Chondrocyte (in vitro differentiated cells): ENCODE data around the gene NUDCD2. TPM values are rescaled to one million over a fixed set of nuclear protein-coding genes. Genes with fewer than 3 reads are reported as not detected.
"Not testable (repeated sequence)": the region's sequence is repeated elsewhere in the genome, so short reads cannot be mapped to it uniquely, and the experiment has no call there.

Source experiments
- DNase-seq: peaks from one replicate; pipeline ENCODE4 v3.0.0; 2021; ENCODE audit warnings: mixed read lengths, low spot score
- H3K27ac Mint-ChIP-seq: one replicate; pipeline ENCODE4 v1.8.0; 2021; ENCODE audit warnings: mild to moderate bottlenecking, moderate library complexity, mixed read lengths; ENCODE audit not compliant: unreplicated experiment
- H3K27me3 Mint-ChIP-seq: 2 replicates; pipeline ENCODE4 v1.8.0; 2021; ENCODE audit warnings: low read depth, mixed read lengths
- H3K36me3 Mint-ChIP-seq: 2 replicates; pipeline ENCODE4 v1.8.0; 2021; ENCODE audit warnings: low read depth, mixed read lengths
- H3K4me1 Mint-ChIP-seq: 2 replicates; pipeline ENCODE4 v1.8.0; 2021; ENCODE audit warnings: low read depth, mild to moderate bottlenecking, mixed read lengths
- H3K4me3 Mint-ChIP-seq: one replicate; pipeline ENCODE4 v1.8.0; 2021; ENCODE audit warnings: mild to moderate bottlenecking, moderate library complexity, mixed read lengths; ENCODE audit not compliant: unreplicated experiment
- H3K9me3 Mint-ChIP-seq: 2 replicates; pipeline ENCODE4 v1.8.0; 2021; ENCODE audit warnings: low read depth, mixed read lengths
- total RNA-seq: library from RNA; stranded (reverse); gene quantifications from 3 replicates; pipeline ENCODE4 v1.2.1, GENCODE V29; 2021
- TF ChIP-seq, protein P1 (sequence below): fragments of 200-600 bp; sonication (generic); IDR thresholded peaks from 2 replicates; pipeline ENCODE4 v1.5.0; 2021; ENCODE audit warnings: antibody characterized with exemption, mild to moderate bottlenecking, moderate library complexity

The NUDCD2 gene
- total RNA-seq, 1 donor from 2014 or later, result 27.1 TPM

GRCh38 chr5:163433271-163433670 lies 26.6 kb downstream of the NUDCD2 start:
- no peak for DNase-seq
- no peak overlapping the region for H3K27ac Mint-ChIP-seq
- TF ChIP-seq, protein P1, sequence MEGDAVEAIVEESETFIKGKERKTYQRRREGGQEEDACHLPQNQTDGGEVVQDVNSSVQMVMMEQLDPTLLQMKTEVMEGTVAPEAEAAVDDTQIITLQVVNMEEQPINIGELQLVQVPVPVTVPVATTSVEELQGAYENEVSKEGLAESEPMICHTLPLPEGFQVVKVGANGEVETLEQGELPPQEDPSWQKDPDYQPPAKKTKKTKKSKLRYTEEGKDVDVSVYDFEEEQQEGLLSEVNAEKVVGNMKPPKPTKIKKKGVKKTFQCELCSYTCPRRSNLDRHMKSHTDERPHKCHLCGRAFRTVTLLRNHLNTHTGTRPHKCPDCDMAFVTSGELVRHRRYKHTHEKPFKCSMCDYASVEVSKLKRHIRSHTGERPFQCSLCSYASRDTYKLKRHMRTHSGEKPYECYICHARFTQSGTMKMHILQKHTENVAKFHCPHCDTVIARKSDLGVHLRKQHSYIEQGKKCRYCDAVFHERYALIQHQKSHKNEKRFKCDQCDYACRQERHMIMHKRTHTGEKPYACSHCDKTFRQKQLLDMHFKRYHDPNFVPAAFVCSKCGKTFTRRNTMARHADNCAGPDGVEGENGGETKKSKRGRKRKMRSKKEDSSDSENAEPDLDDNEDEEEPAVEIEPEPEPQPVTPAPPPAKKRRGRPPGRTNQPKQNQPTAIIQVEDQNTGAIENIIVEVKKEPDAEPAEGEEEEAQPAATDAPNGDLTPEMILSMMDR, result no peak
- no peaks in the 10 kb centered on the region for H3K36me3 Mint-ChIP-seq
- H3K4me1 Mint-ChIP-seq, result peaks cover 11% of the 10 kb centered on the region
- peaks cover 13% of the 10 kb centered on the region for H3K27me3 Mint-ChIP-seq
- H3K4me3 Mint-ChIP-seq, result no peak overlapping the region
- H3K9me3 Mint-ChIP-seq, result no peaks in the 10 kb centered on the region

DNA sequence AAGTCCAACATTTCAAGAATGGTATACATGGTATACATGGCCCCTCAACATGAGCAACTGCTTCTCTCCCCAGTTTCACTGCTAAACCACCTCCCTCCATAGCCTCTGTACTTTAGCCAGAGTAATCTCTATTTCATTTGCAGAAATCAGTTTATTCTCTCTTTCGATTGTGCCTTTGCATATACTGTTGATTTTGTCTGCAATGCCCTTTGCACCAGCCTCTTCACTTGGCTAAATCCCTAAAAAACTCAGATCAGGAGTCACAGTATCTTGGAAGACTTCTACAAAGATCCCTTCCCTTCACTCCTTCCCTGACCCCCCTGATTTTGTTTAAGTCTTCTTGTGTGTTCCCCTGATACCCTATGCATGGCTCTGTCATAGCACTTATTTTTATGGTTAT lies 27.4 kb downstream of the NUDCD2 start:
- H3K4me1 Mint-ChIP-seq, result peaks cover 10% of the 10 kb centered on the region
- H3K9me3 Mint-ChIP-seq, result no peaks in the 10 kb centered on the region
- TF ChIP-seq, protein P1, result no peak
- H3K27me3 Mint-ChIP-seq, result peaks cover 17% of the 10 kb centered on the region
- H3K27ac Mint-ChIP-seq, result no peak overlapping the region
- H3K36me3 Mint-ChIP-seq, result no peaks in the 10 kb centered on the region
- no peak overlapping the region for H3K4me3 Mint-ChIP-seq
- DNase-seq, result no peak

DNA sequence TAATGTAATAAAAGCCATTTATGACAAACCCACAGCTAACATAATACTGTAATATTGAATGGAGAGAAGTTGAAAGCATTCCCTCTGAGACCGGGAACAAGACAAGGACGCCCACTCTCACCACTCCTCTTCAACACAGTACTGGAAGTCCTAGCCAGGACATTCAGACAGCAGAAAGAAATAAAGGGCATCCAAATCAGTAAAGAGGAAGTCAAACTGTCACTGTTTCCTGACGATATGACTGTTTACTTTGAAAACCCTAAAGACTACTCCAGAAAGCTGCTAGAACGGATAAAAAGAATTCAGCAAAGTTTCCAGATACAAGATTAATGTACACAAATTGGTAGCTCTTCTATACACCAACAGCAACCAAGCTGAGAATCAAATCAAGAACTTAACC lies 33.8 kb downstream of the NUDCD2 start:
- not testable (repeated sequence) for H3K4me1 Mint-ChIP-seq, H3K4me3 Mint-ChIP-seq, DNase-seq, H3K36me3 Mint-ChIP-seq, H3K9me3 Mint-ChIP-seq, H3K27ac Mint-ChIP-seq
- peaks cover 28% of the 10 kb centered on the region for H3K27me3 Mint-ChIP-seq

- Mint-ChIP-seq H3K27me3 (peaks cover 30% of the 10 kb centered on the region), H3K4me3 (no peak overlapping the region), H3K9me3 (no peaks in the 10 kb centered on the region), H3K36me3 (no peaks in the 10 kb centered on the region), H3K27ac (no peak overlapping the region), H3K4me1 (no peaks in the 10 kb centered on the region)
- DNase-seq, result no peak
- TF ChIP-seq, protein P1, result no peak
These were observed 35.1 kb downstream of the NUDCD2 start for GRCh38 chr5:163424836-163425235.

DNA sequence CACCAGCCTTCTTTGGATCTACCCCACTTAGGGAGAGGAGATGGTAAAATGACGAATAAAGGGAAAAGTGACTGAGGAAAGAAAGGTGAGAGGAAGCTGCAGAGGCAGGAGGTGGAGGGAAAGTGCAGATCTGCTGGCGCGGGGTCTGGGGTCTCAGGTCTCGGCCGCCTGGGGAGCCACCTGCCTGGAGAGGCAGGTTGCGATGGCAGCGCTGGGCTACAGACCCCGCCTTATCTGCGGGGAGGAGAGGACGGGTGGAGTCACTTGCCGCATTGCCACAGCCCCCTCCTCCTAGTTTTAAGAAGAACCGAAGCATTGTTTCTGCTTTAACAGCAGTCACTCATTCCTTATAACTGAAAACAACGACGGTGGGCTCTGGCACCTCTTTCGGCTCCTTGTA lies 44.2 kb downstream of the NUDCD2 start:
- H3K9me3 Mint-ChIP-seq, H3K4me1 Mint-ChIP-seq, H3K4me3 Mint-ChIP-seq, H3K27ac Mint-ChIP-seq, H3K36me3 Mint-ChIP-seq, DNase-seq: not testable (repeated sequence)
- H3K27me3 Mint-ChIP-seq, result peaks cover 49% of the 10 kb centered on the region

- Mint-ChIP-seq H3K27ac (no peak overlapping the region), H3K36me3 (no peaks in the 10 kb centered on the region), H3K4me3 (no peak overlapping the region), H3K9me3 (no peaks in the 10 kb centered on the region), H3K4me1 (peaks cover 13% of the 10 kb centered on the region), H3K27me3 (peaks cover 32% of the 10 kb centered on the region)
- TF ChIP-seq, protein P1, result no peak
- no peak for DNase-seq
These were observed 49.4 kb downstream of the NUDCD2 start for GRCh38 chr5:163410505-163410904.
